B cell (primary cell): ENCODE results near the gene IL4R. TPM values are rescaled to one million over a fixed set of nuclear protein-coding genes. Genes with fewer than 3 reads are reported as not detected.

ENCODE experiments used
- ATAC-seq: fragments of 200-7000 bp; cut with Tn5 transposase; one replicate; pipeline ENCODE4 v1.10.0; 2021; ENCODE audit warnings: low read depth, mild to moderate bottlenecking, moderate number of reproducible peaks, moderate library complexity
- CTCF ChIA-PET: fragments of 350-600 bp; sonication (Branson Sonifier 250); formaldehyde crosslinking; loops from one replicate; lab custom pipeline; 2021; ENCODE audit warnings: antibody characterized with exemption, inconsistent platforms; lab: Charles Lee
- POLR2A ChIA-PET: fragments of 350-600 bp; sonication (Branson Sonifier 250); formaldehyde crosslinking; loops from one replicate; lab custom pipeline; 2021; ENCODE audit warnings: antibody characterized with exemption; lab: Charles Lee
- DNase-seq: peaks from one replicate; pipeline ENCODE4 v3.0.0; 2013
- H2AFZ ChIP-seq: 2 replicates; pipeline ENCODE4 v1.6.1; 2012; ENCODE audit warnings: mild to moderate bottlenecking, low read depth, low read length; ENCODE audit not compliant: insufficient read depth, poor library complexity, severe bottlenecking
- H3K27ac ChIP-seq, 2 donors: 1 replicate in 1 of 2; 2 replicates in 1 of 2; pipeline ENCODE4 v1.5.1; 2012 to 2013; ENCODE audit warnings: low read length in 2 of 2, mild to moderate bottlenecking in 2 of 2, moderate library complexity in 1 of 2
- H3K27me3 ChIP-seq, 4 experiments: fragments of 200-600 bp in 1 of 4; sonication (generic) in 1 of 4; replicated peaks in 1 of 4; 1 replicate in 2 of 4; 2 replicates in 2 of 4; pipeline versions ENCODE4 v1.6.1 to v1.7.0; 2013 to 2016; ENCODE audit warnings: low read length in 3 of 4, mild to moderate bottlenecking in 2 of 4, mixed read lengths in 1 of 4, moderate library complexity in 1 of 4; ENCODE audit not compliant: insufficient read depth in 4 of 4, control insufficient read depth in 3 of 4; ENCODE audit errors: control extremely low read depth in 1 of 4
- H3K36me3 ChIP-seq, 2 experiments: replicated peaks in 1 of 2; 1 replicate in 1 of 2; 2 replicates in 1 of 2; pipeline versions ENCODE4 v1.6.1 to v1.7.1; 2013; ENCODE audit warnings: low read length in 1 of 2; ENCODE audit not compliant: insufficient read depth in 2 of 2, control insufficient read depth in 1 of 2; ENCODE audit errors: control extremely low read depth in 1 of 2, extremely low read depth in 1 of 2
- H3K4me1 ChIP-seq, 2 donors: fragments of 200-600 bp in 1 of 2; sonication (generic) in 1 of 2; 1 replicate in 1 of 2; 2 replicates in 1 of 2; pipeline versions ENCODE4 v1.5.1 to v1.6.1; 2013 to 2017; ENCODE audit warnings: low read length in 2 of 2; ENCODE audit not compliant: control insufficient read depth in 2 of 2, insufficient read depth in 2 of 2
- H3K4me2 ChIP-seq: replicated peaks from 2 replicates; pipeline ENCODE3; 2012; ENCODE audit warnings: mild to moderate bottlenecking, low read depth, low read length; ENCODE audit not compliant: poor library complexity, severe bottlenecking
- H3K4me3 ChIP-seq, 5 experiments: fragments of 200-600 bp in 1 of 5; sonication (generic) in 1 of 5; 1 replicate in 3 of 5; 2 replicates in 2 of 5; pipeline versions ENCODE4 v1.5.1 to v1.7.0; 2011 to 2016; ENCODE audit warnings: low read length in 4 of 5, mild to moderate bottlenecking in 4 of 5, low read depth in 2 of 5, control low read depth in 1 of 5, moderate library complexity in 1 of 5; ENCODE audit not compliant: insufficient read depth in 1 of 5; ENCODE audit errors: control extremely low read depth in 1 of 5, extremely low read depth in 1 of 5
- H3K79me2 ChIP-seq: fragments of 200-600 bp; sonication (generic); one replicate; pipeline ENCODE4 v1.6.0; 2016; ENCODE audit warnings: low read length; ENCODE audit not compliant: control insufficient read depth, insufficient read depth
- H3K9ac ChIP-seq: fragments of 200-600 bp; sonication (generic); 2 replicates; pipeline ENCODE4 v1.6.1; 2017; ENCODE audit warnings: mild to moderate bottlenecking, low read length, moderate library complexity
- H3K9me3 ChIP-seq, 3 donors: one replicate each; pipeline versions ENCODE4 v1.6.1 to v1.7.1; 2013; ENCODE audit warnings: low read length in 2 of 3; ENCODE audit not compliant: control insufficient read depth in 2 of 3, insufficient read depth in 1 of 3; ENCODE audit errors: control extremely low read depth in 1 of 3
- H4K20me1 ChIP-seq: 2 replicates; pipeline ENCODE4 v1.6.0; 2012; ENCODE audit warnings: mild to moderate bottlenecking, low read length; ENCODE audit not compliant: insufficient read depth, control insufficient read depth, poor library complexity, severe bottlenecking
- H3K27ac Mint-ChIP-seq: one replicate; pipeline ENCODE4 v1.8.0; 2021; ENCODE audit warnings: mixed read lengths
- H3K27me3 Mint-ChIP-seq: one replicate; pipeline ENCODE4 v1.8.0; 2021; ENCODE audit warnings: mixed read lengths
- H3K4me1 Mint-ChIP-seq: one replicate; pipeline ENCODE4 v1.8.0; 2021; ENCODE audit warnings: mixed read lengths
- H3K4me3 Mint-ChIP-seq: one replicate; pipeline ENCODE4 v1.8.0; 2021; ENCODE audit warnings: mixed read lengths
- H3K9me3 Mint-ChIP-seq: one replicate; pipeline ENCODE4 v1.8.0; 2022; ENCODE audit warnings: mixed read lengths; ENCODE audit not compliant: insufficient read depth
- CTCF ChIP-seq: fragments of 200-600 bp; IDR thresholded peaks from one replicate; pipeline ENCODE4 v1.8.0; 2022; ENCODE audit warnings: antibody characterized with exemption, mild to moderate bottlenecking
- EZH2 ChIP-seq: IDR thresholded peaks from 2 replicates; pipeline ENCODE4 v1.6.1; 2012; ENCODE audit warnings: borderline replicate concordance, low read depth, mild to moderate bottlenecking, moderate library complexity, low read length; ENCODE audit not compliant: insufficient read depth, poor library complexity, severe bottlenecking
- WGBS: methylation state at CpG from one replicate; pipeline ENCODE4 v1.1.5; 2013; ENCODE audit warnings: missing lambda C conversion rate; ENCODE audit not compliant: insufficient coverage; 5-methylcytosine and 5-hydroxymethylcytosine counted together
- intact Hi-C: fragments of 100-400 bp; cut with micrococcal nuclease; formaldehyde crosslinking; loops from one replicate; pipeline ENCODE4 v1.10.0; 2022
- polyA plus RNA-seq: library from polyadenylated mRNA; depleted of rRNA; stranded (reverse); fragments of >200 nt; gene quantifications from 2 replicates; pipeline ENCODE4 v1.2.3, GENCODE V29; 2012
- total RNA-seq, 2 donors: library from RNA; stranded (reverse); fragments of 120-200 nt in 1 of 2; gene quantifications; 1 replicate in 1 of 2; 2 replicates in 1 of 2; pipeline versions ENCODE4 v1.2.3 to v1.2.4, GENCODE V29; 2013 to 2022

The IL4R gene
- total and polyA plus RNA-seq, 2 donors (not counting 1 experiment from before 2014, with no cell fraction given) = 311 to 966 TPM

- ChIA-PET CTCF (interaction anchor here (0.8 to 4.9 kb wide), 19 partner anchors 8 to 231 kb away, joined by 3 to 20 read pairs (median 4); partner anchors contain the start of gene IL21R), POLR2A (interaction anchor here (0.6 to 1.3 kb wide), 3 partner anchors 24 to 143 kb away, joined by 3 to 4 read pairs (median 4); no protein-coding TSS in a partner anchor)
- peak; percentile 40 for ATAC-seq
- DNase-seq = no peak
- peak overlapping the region; percentile 55 for H3K4me2 ChIP-seq
- H2AFZ ChIP-seq = peak overlapping the region; percentile 32
- peaks cover 39% of the 10 kb centered on the region for H3K4me1 Mint-ChIP-seq
- H3K27me3 ChIP-seq = no peaks in the 10 kb centered on the region
- no peaks in the 10 kb centered on the region for H4K20me1 ChIP-seq
- H3K79me2 ChIP-seq = peaks cover 7% of the 10 kb centered on the region
- H3K27ac Mint-ChIP-seq = no peak overlapping the region
- peaks cover 2% of the 10 kb centered on the region for H3K9me3 Mint-ChIP-seq
- no peak overlapping the region for H3K4me3 Mint-ChIP-seq
- 9% methylated on average over 5 of the region's 9 CpGs for WGBS
- peak overlapping the region in 2 of 5 experiments; percentile 19 to 30 for H3K4me3 ChIP-seq
- TF ChIP-seq CTCF (peak; percentile 53), EZH2 (no peak)
- no peaks in the 10 kb centered on the region for H3K36me3 ChIP-seq
- peak overlapping the region; percentile 7 for H3K9ac ChIP-seq
- peaks cover 2 to 12% (median 7%) of the 10 kb centered on the region in 3 donors for H3K9me3 ChIP-seq
- intact Hi-C loops = loop anchor here (1.0 kb wide), 1 partner anchor 27 kb away; the partner anchor contains the start of gene IL21R
- H3K27me3 Mint-ChIP-seq = no peaks in the 10 kb centered on the region
- H3K4me1 ChIP-seq = peaks cover 68 to 86% of the 10 kb centered on the region in 2 donors
- peak overlapping the region; percentile 72 to 89 for H3K27ac ChIP-seq
Measured at GRCh38 chr16:27374804-27375425, 61.1 kb downstream of the IL4R start.
